UCSD-AML1 (cell line): ENCODE measurements around the gene JSRP1.
"Not testable (repeated sequence)": the region's sequence is repeated elsewhere in the genome, so short reads cannot be mapped to it uniquely, and the experiment has no call there.

Experiments
- DNase-seq: peaks from one replicate; lab custom pipeline; 2025; ENCODE audit not compliant: unreplicated experiment; lab: John Stamatoyannopoulos, UW

JSRP1 gene

GRCh38 chr19:2282062-2282861, 26.0 kb upstream of the JSRP1 start, which contains the start of gene PEAK3:
Gene PEAK3, minus strand, starts transcription at chr19:2282175. Its CDS starts 1,244 bp downstream, at chr19:2280931.
- DNase-seq: peak; percentile 83

- DNase-seq: not testable (repeated sequence)
These were observed 25.2 kb upstream of the JSRP1 start for GRCh38 chr19:2281265-2282061.

GRCh38 chr19:2280633-2281264, 24.5 kb upstream of the JSRP1 start:
- DNase-seq: no peak

- no peak for DNase-seq
These were observed 22.4 kb upstream of the JSRP1 start for GRCh38 chr19:2278459-2279158.

- no peak for DNase-seq
These were observed 20.9 kb upstream of the JSRP1 start for GRCh38 chr19:2277138-2277537.

- DNase-seq: no peak
These were observed 20.3 kb upstream of the JSRP1 start for GRCh38 chr19:2276429-2276986.

GRCh38 chr19:2275588-2276428, 19.6 kb upstream of the JSRP1 start:
- DNase-seq: no peak

GRCh38 chr19:2274931-2275535, 18.8 kb upstream of the JSRP1 start:
- DNase-seq: peak; percentile 77

- DNase-seq: no peak
These were observed 18.0 kb upstream of the JSRP1 start for GRCh38 chr19:2274185-2274711.

- peak; percentile 89 for DNase-seq
These were observed 17.4 kb upstream of the JSRP1 start for GRCh38 chr19:2273356-2274184.

GRCh38 chr19:2271234-2272103, 15.3 kb upstream of the JSRP1 start:
- no peak for DNase-seq

GRCh38 chr19:2270423-2271233, 14.4 kb upstream of the JSRP1 start:
- peak; percentile 57 for DNase-seq

GRCh38 chr19:2270157-2270422, 13.9 kb upstream of the JSRP1 start:
- DNase-seq: no peak

- DNase-seq: peak; percentile 97
These were observed 13.3 kb upstream of the JSRP1 start for GRCh38 chr19:2269244-2270156.

- no peak for DNase-seq
These were observed 12.6 kb upstream of the JSRP1 start for GRCh38 chr19:2268861-2269243.

GRCh38 chr19:2268480-2268830, 12.2 kb upstream of the JSRP1 start:
- DNase-seq: no peak
